ENCODE data around the gene TMEM231.

- TF ChIP-seq CTCF (IDR thresholded peaks at IDR 0.05) (no peak), POLR2A (IDR thresholded peaks at IDR 0.05) (no peak)
Observed at GRCh38 chr16:75546293-75546692, 9.8 kb downstream of the TMEM231 start.
